ENCODE results near the gene MSL2.

GRCh38 chr3:136134091-136134490 lies 62.0 kb downstream of the MSL2 start:
- TF ChIP-seq JUN (CRISPR knock-in tag; IDR thresholded peaks at IDR 0.05) (no peak), JAZF1 (CRISPR knock-in tag; IDR thresholded peaks at IDR 0.05) (no peak), CTCF (IDR thresholded peaks at IDR 0.05) (no peak), ELF4 (CRISPR knock-in tag; IDR thresholded peaks at IDR 0.05; ENCODE audit: low read depth) (no peak), FOXJ3 (CRISPR knock-in tag; IDR thresholded peaks at IDR 0.05; ENCODE audit: borderline replicate concordance) (no peak)

Measured in WTC11 (cell line).